H1 (cell line): Measurements from ENCODE around the gene CCL22. TPM values are rescaled to one million over a fixed set of nuclear protein-coding genes. Genes with fewer than 3 reads are reported as not detected.
"Not testable (repeated sequence)": the region's sequence is repeated elsewhere in the genome, so short reads cannot be mapped to it uniquely, and the experiment has no call there.

Experiments
- CTCF ChIA-PET: fragments of 300-600 bp; sonication (Branson Sonifier 250); formaldehyde crosslinking; loops from one replicate; lab custom pipeline; 2021; ENCODE audit not compliant: partially characterized antibody; lab: Charles Lee
- POLR2A ChIA-PET: fragments of 300-600 bp; sonication (Branson Sonifier 250); formaldehyde crosslinking; loops from one replicate; lab custom pipeline; 2021; ENCODE audit warnings: inconsistent platforms; ENCODE audit not compliant: partially characterized antibody; lab: Charles Lee
- DNase-seq, 2 experiments: peaks; one replicate each; pipeline versions ENCODE4 v3.0.0 to v3.0.0-alpha.2; 2010 to 2022; ENCODE audit warnings: low spot score in 2 of 2, low read depth in 1 of 2, mixed read lengths in 1 of 2
- FAIRE-seq: peaks from 2 replicates; lab custom pipeline; 2011; peaks lifted over from hg19 to GRCh38; lab: Jason Lieb, UNC
- H2AFZ ChIP-seq: 2 replicates; pipeline ENCODE4 v1.8.1; 2012; ENCODE audit warnings: low read length, inconsistent platforms
- H2AK5ac ChIP-seq: 2 replicates; pipeline ENCODE4 v1.6.1; 2013; ENCODE audit warnings: low read depth, low read length
- H2BK120ac ChIP-seq: replicated peaks from 2 replicates; pipeline ENCODE3; 2013; ENCODE audit warnings: low read depth, low read length, inconsistent platforms
- H2BK12ac ChIP-seq: 2 replicates; pipeline ENCODE4 v1.6.1; 2013; ENCODE audit warnings: low read depth, low read length
- H2BK15ac ChIP-seq: 2 replicates; pipeline ENCODE4 v1.6.1; 2013; ENCODE audit warnings: low read length
- H2BK20ac ChIP-seq: 2 replicates; pipeline ENCODE4 v1.6.1; 2013; ENCODE audit warnings: low read length
- H2BK5ac ChIP-seq: 2 replicates; pipeline ENCODE4 v1.6.1; 2013; ENCODE audit warnings: low read depth, low read length
- H3K14ac ChIP-seq: 2 replicates; pipeline ENCODE4 v1.6.1; 2013; ENCODE audit warnings: inconsistent platforms; ENCODE audit not compliant: insufficient read length
- H3K18ac ChIP-seq: 2 replicates; pipeline ENCODE4 v1.6.1; 2013; ENCODE audit warnings: low read length; ENCODE audit errors: extremely low read depth
- H3K23ac ChIP-seq: 2 replicates; pipeline ENCODE4 v1.6.1; 2013; ENCODE audit warnings: inconsistent platforms; ENCODE audit not compliant: insufficient read length
- H3K23me2 ChIP-seq: 2 replicates; pipeline ENCODE4 v1.6.1; 2013; ENCODE audit warnings: low read depth, low read length
- H3K27ac ChIP-seq: 2 replicates; pipeline ENCODE4 v1.6.1; 2011; ENCODE audit warnings: low read depth, low read length, inconsistent platforms
- H3K27me3 ChIP-seq, 4 experiments: replicated peaks in 1 of 4; 1 replicate in 1 of 4; 2 replicates in 3 of 4; pipeline versions ENCODE4 v1.6.1 to v1.8.1; 2011 to 2013; ENCODE audit warnings: low read length in 3 of 4, mild to moderate bottlenecking in 3 of 4, inconsistent platforms in 2 of 4, mixed read lengths in 2 of 4, moderate library complexity in 1 of 4; ENCODE audit not compliant: control insufficient read depth in 3 of 4, insufficient read depth in 3 of 4; ENCODE audit errors: extremely low read depth in 1 of 4
- H3K36me3 ChIP-seq, 4 experiments: 2 replicates each; pipeline versions ENCODE4 v1.6.1 to v1.8.1; 2011 to 2013; ENCODE audit warnings: mild to moderate bottlenecking in 4 of 4, low read length in 3 of 4, moderate library complexity in 2 of 4, control low read depth in 1 of 4, inconsistent platforms in 1 of 4; ENCODE audit not compliant: insufficient read depth in 4 of 4, control insufficient read depth in 2 of 4
- H3K4ac ChIP-seq: replicated peaks from 2 replicates; pipeline ENCODE3; 2013; ENCODE audit warnings: low read length, low read depth, mixed read lengths, inconsistent platforms; ENCODE audit not compliant: insufficient read length
- H3K4me1 ChIP-seq, 4 experiments: replicated peaks in 1 of 4; 1 replicate in 1 of 4; 2 replicates in 3 of 4; pipeline versions ENCODE4 v1.6.1 to v1.8.1; 2011 to 2013; ENCODE audit warnings: low read length in 3 of 4, inconsistent platforms in 2 of 4, mixed read lengths in 1 of 4; ENCODE audit not compliant: insufficient read depth in 4 of 4, control insufficient read depth in 3 of 4
- H3K4me2 ChIP-seq, 2 experiments: 2 replicates each; pipeline versions ENCODE4 v1.6.1 to v1.8.1; 2011 to 2013; ENCODE audit warnings: low read depth in 2 of 2, low read length in 2 of 2, control low read depth in 1 of 2, inconsistent platforms in 1 of 2, mild to moderate bottlenecking in 1 of 2; ENCODE audit not compliant: insufficient read depth in 1 of 2
- H3K4me3 ChIP-seq, 4 experiments: fragments of 200-600, 300-600 bp in 1 of 4; sonication (generic), shearing (Covaris generic), sonication (Bioruptor Twin) in 1 of 4; 2 replicates each; pipeline versions ENCODE4 v1.5.1 to v1.8.1; 2011 to 2016; ENCODE audit warnings: low read length in 4 of 4, low read depth in 3 of 4, control low read depth in 2 of 4, inconsistent platforms in 2 of 4, mild to moderate bottlenecking in 2 of 4, mixed read lengths in 1 of 4, moderate library complexity in 1 of 4; ENCODE audit not compliant: insufficient read depth in 2 of 4; ENCODE audit errors: extremely low read depth in 1 of 4
- H3K56ac ChIP-seq: replicated peaks from 2 replicates; pipeline ENCODE3; 2013; ENCODE audit warnings: low read depth, mild to moderate bottlenecking, mixed read lengths, low read length, inconsistent platforms; ENCODE audit not compliant: insufficient read length
- H3K79me1 ChIP-seq: 2 replicates; pipeline ENCODE4 v1.6.1; 2013; ENCODE audit warnings: low read depth, low read length, control low read depth
- H3K79me2 ChIP-seq, 2 experiments: 2 replicates each; pipeline versions ENCODE4 v1.6.1 to v1.8.1; 2012 to 2013; ENCODE audit warnings: low read length in 2 of 2, mild to moderate bottlenecking in 2 of 2, inconsistent platforms in 1 of 2; ENCODE audit not compliant: insufficient read depth in 2 of 2, control insufficient read depth in 1 of 2
- H3K9ac ChIP-seq, 4 experiments: replicated peaks in 1 of 4; 1 replicate in 1 of 4; 2 replicates in 3 of 4; pipeline versions ENCODE4 v1.6.1 to v1.8.1; 2011 to 2013; ENCODE audit warnings: low read depth in 3 of 4, low read length in 3 of 4, control low read depth in 2 of 4, mild to moderate bottlenecking in 2 of 4, moderate library complexity in 2 of 4, inconsistent platforms in 1 of 4; ENCODE audit errors: extremely low read depth in 1 of 4
- H3K9me3 ChIP-seq, 2 experiments: 2 replicates each; pipeline versions ENCODE4 v1.6.1 to v1.8.1; 2012 to 2013; ENCODE audit warnings: mild to moderate bottlenecking in 2 of 2, moderate library complexity in 2 of 2, control low read depth in 1 of 2, inconsistent platforms in 1 of 2, low read depth in 1 of 2, low read length in 1 of 2, mixed read lengths in 1 of 2; ENCODE audit not compliant: insufficient read depth in 2 of 2
- H4K20me1 ChIP-seq, 2 experiments: replicated peaks in 1 of 2; 2 replicates each; pipeline versions ENCODE3 to v1.8.1; 2011 to 2013; ENCODE audit warnings: inconsistent platforms in 2 of 2, low read length in 2 of 2, mild to moderate bottlenecking in 1 of 2; ENCODE audit not compliant: insufficient read depth in 2 of 2, control insufficient read depth in 1 of 2
- H4K5ac ChIP-seq: 2 replicates; pipeline ENCODE4 v1.6.1; 2013; ENCODE audit warnings: low read length, low read depth, mixed read lengths, inconsistent platforms; ENCODE audit not compliant: insufficient read length
- H4K8ac ChIP-seq: 2 replicates; pipeline ENCODE4 v1.8.0; 2013; ENCODE audit warnings: mild to moderate bottlenecking, moderate library complexity, low read length, inconsistent platforms; ENCODE audit not compliant: insufficient read depth; ENCODE audit errors: extremely low read depth
- H4K91ac ChIP-seq: replicated peaks from 2 replicates; pipeline ENCODE3; 2013; ENCODE audit warnings: low read length, mixed read lengths, inconsistent platforms; ENCODE audit not compliant: insufficient read length
- WGBS, 2 experiments: shearing (Covaris generic) in 1 of 2; methylation state at CpG; one replicate each; pipeline versions ENCODE4 v1.1.6 to v1.1.7; 2013 to 2015; ENCODE audit warnings: low lambda C conversion rate in 2 of 2, mixed read lengths in 2 of 2, inconsistent platforms in 1 of 2, low coverage in 1 of 2, missing lambda C conversion rate in 1 of 2; ENCODE audit not compliant: insufficient replicate concordance in 2 of 2, insufficient coverage in 1 of 2, insufficient read length in 1 of 2; ENCODE audit errors: extremely low coverage in 1 of 2, missing lambda C conversion rate in 1 of 2; 5-methylcytosine and 5-hydroxymethylcytosine counted together
- polyA plus RNA-seq, 7 experiments: library from polyadenylated mRNA; depleted of rRNA in 3 of 7; stranded (reverse) in 5 of 7; unstranded in 2 of 7; fragments of >200 nt in 5 of 7; fragments of 200-250 nt in 2 of 7; gene quantifications; 1 replicate in 5 of 7; 2 replicates in 1 of 7; 4 replicates in 1 of 7; pipeline versions ENCODE4 v1.2.1 to v1.2.3, GENCODE V29; 2011 to 2013; ENCODE audit warnings: missing spikeins in 2 of 7, mixed read lengths in 2 of 7
- total RNA-seq: library from RNA; stranded (reverse); fragmentation: NEBNext Ultra II Directional; extraction: Animal tissue kit (Norgen Biotek cat#: 25700); gene quantifications from 2 replicates; pipeline ENCODE4 v1.2.1, GENCODE V29; 2021

The CCL22 gene
- total and polyA plus RNA-seq, 2 of the 8 experiments (the other 6 are each of a cell fraction or from before 2014, with no cell fraction given): not detected

- H2BK15ac ChIP-seq, H3K9me3 ChIP-seq, DNase-seq, H2BK120ac ChIP-seq, H2BK5ac ChIP-seq, H4K20me1 ChIP-seq, H3K23ac ChIP-seq, H2BK12ac ChIP-seq, H3K4me3 ChIP-seq, H2BK20ac ChIP-seq, H3K27ac ChIP-seq, H2AFZ ChIP-seq, H3K79me1 ChIP-seq, H3K18ac ChIP-seq, H3K9ac ChIP-seq, H4K8ac ChIP-seq, H3K23me2 ChIP-seq, FAIRE-seq, H4K91ac ChIP-seq, H3K27me3 ChIP-seq, H3K14ac ChIP-seq, H3K79me2 ChIP-seq, H3K4ac ChIP-seq, H4K5ac ChIP-seq, H3K36me3 ChIP-seq, H3K4me2 ChIP-seq, H3K56ac ChIP-seq, POLR2A ChIA-PET, H3K4me1 ChIP-seq, H2AK5ac ChIP-seq: not testable (repeated sequence)
- CTCF ChIA-PET: interaction anchor here (0.6 to 12.3 kb wide), 2 partner anchors 21 to 44 kb away, joined by 3 to 71 read pairs; no protein-coding TSS in a partner anchor
- WGBS, 2 experiments: 95% methylated on average over 4 of the region's 4 CpGs; no CpG with 5 or more reads in 1 of the 2 experiments
Observed at GRCh38 chr16:57397493-57397892, 38.9 kb downstream of the CCL22 start.
